IPS DF 6.9 (cell line): ENCODE results near the gene HM13.
A peak's percentile ranks its signal among the peaks of the same experiment; 100 is the strongest.
"Not testable (repeated sequence)": the region's sequence is repeated elsewhere in the genome, so short reads cannot be mapped to it uniquely, and the experiment has no call there.

Source experiments
- DNase-seq: peaks from one replicate; pipeline ENCODE4 v3.0.0-alpha.2; 2013; ENCODE audit warnings: low read depth, low spot score
- H3K27ac ChIP-seq: one replicate; pipeline ENCODE4 v1.5.1; 2013; ENCODE audit warnings: low read length, control low read depth
- H3K27me3 ChIP-seq: 2 replicates; pipeline ENCODE4 v1.6.1; 2013; ENCODE audit warnings: mild to moderate bottlenecking, low read length; ENCODE audit not compliant: control insufficient read depth, insufficient read depth
- H3K36me3 ChIP-seq: 2 replicates; pipeline ENCODE4 v1.6.1; 2013; ENCODE audit warnings: low read length; ENCODE audit not compliant: control insufficient read depth, insufficient read depth
- H3K4me1 ChIP-seq: 2 replicates; pipeline ENCODE4 v1.6.1; 2013; ENCODE audit warnings: low read length; ENCODE audit not compliant: control insufficient read depth, insufficient read depth
- H3K4me3 ChIP-seq: 2 replicates; pipeline ENCODE4 v1.5.1; 2013; ENCODE audit warnings: mild to moderate bottlenecking, low read length
- H3K9me3 ChIP-seq: 2 replicates; pipeline ENCODE4 v1.6.1; 2013; ENCODE audit warnings: low read length, inconsistent platforms; ENCODE audit not compliant: control insufficient read depth, insufficient read depth
- WGBS: extraction: QIAGEN DNeasy Blood & Tissue Kit; methylation state at CpG from one replicate; pipeline ENCODE4 v1.1.7; 2013; ENCODE audit warnings: mixed read lengths, missing lambda C conversion rate; ENCODE audit not compliant: insufficient read length, insufficient coverage; 5-methylcytosine and 5-hydroxymethylcytosine counted together

Gene HM13

DNA sequence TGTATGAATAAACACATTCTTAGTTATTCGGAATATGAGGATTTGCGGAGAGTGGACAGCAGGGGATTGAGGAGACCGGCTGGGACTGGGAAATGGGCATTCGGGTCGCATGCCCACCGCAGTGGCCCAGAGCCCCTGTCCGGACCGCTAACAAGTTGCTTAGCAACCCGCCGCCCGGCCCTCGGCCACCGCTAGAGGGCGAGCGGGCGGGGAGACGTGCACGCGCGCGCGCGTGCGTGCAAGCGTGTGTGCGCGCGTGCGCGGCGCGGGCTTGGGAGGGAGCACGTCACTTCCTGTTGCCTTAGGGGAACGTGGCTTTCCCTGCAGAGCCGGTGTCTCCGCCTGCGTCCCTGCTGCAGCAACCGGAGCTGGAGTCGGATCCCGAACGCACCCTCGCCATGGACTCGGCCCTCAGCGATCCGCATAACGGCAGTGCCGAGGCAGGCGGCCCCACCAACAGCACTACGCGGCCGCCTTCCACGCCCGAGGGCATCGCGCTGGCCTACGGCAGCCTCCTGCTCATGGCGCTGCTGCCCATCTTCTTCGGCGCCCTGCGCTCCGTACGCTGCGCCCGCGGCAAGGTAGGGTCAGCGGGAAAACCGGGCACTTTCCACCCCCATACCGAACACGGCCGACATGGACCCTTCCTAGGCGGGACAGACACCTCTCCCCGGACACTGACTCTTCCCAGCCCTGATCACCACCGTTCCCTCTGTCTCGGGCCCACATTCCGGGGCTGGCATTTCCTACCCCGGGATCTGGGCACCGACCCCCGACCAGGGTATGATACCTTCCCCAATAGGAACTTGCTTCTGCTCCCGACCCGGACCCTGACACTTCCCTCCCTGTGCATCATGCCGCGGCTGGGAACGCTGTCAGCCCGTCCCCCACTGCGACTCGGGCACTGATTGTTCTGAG, at the start of gene HM13:
HM13 (plus strand) TSS at position 289 of the 918 bp plus-strand sequence; CDS start at position 399, 110 bp downstream.
- no peaks in the 10 kb centered on the region for H3K27me3 ChIP-seq
- peak within 1 kb of the TSS; percentile 96 for H3K4me3 ChIP-seq
- H3K4me1 ChIP-seq = no peaks in the 10 kb centered on the region; the same call in 1 of the 2 replicates
- H3K9me3 ChIP-seq = no peaks in the 10 kb centered on the region
- peak; percentile 81 for DNase-seq
- no peaks in the 10 kb centered on the region for H3K36me3 ChIP-seq
- no peak within 1 kb of the TSS for H3K27ac ChIP-seq
- no CpG with 5 or more reads among the region's 86 CpGs for WGBS

- H3K27ac ChIP-seq, H3K27me3 ChIP-seq, H3K9me3 ChIP-seq, H3K4me1 ChIP-seq, DNase-seq, H3K36me3 ChIP-seq, H3K4me3 ChIP-seq: not testable (repeated sequence)
- WGBS = no CpG with 5 or more reads among the region's 33 CpGs
Observed at GRCh38 chr20:31470946-31471345, 43.3 kb upstream of the HM13 start.

GRCh38 chr20:31472395-31473330, 41.6 kb upstream of the HM13 start:
- Histone ChIP-seq H3K27ac (no peak overlapping the region), H3K9me3 (peaks cover 3% of the 10 kb centered on the region; the same call in 1 of the 2 replicates), H3K27me3 (no peaks in the 10 kb centered on the region), H3K36me3 (no peaks in the 10 kb centered on the region), H3K4me3 (no peak overlapping the region), H3K4me1 (no peaks in the 10 kb centered on the region)
- no CpG with 5 or more reads among the region's 8 CpGs for WGBS
- no peak for DNase-seq

- Histone ChIP-seq H3K9me3 (peaks cover 3% of the 10 kb centered on the region; the same call in 1 of the 2 replicates), H3K4me3 (no peak overlapping the region), H3K36me3 (no peaks in the 10 kb centered on the region), H3K27me3 (no peaks in the 10 kb centered on the region), H3K4me1 (no peaks in the 10 kb centered on the region), H3K27ac (no peak overlapping the region)
- no CpG with 5 or more reads among the region's 5 CpGs for WGBS
- DNase-seq = no peak
Observed at GRCh38 chr20:31473331-31474096, 40.7 kb upstream of the HM13 start.

GRCh38 chr20:31474097-31474436, 40.2 kb upstream of the HM13 start:
- Histone ChIP-seq H3K4me3 (no peak overlapping the region), H3K27ac (no peak overlapping the region), H3K36me3 (no peaks in the 10 kb centered on the region), H3K4me1 (no peaks in the 10 kb centered on the region), H3K9me3 (peaks cover 3% of the 10 kb centered on the region; the same call in 1 of the 2 replicates), H3K27me3 (no peaks in the 10 kb centered on the region)
- no CpG with 5 or more reads among the region's 2 CpGs for WGBS
- no peak for DNase-seq

DNA sequence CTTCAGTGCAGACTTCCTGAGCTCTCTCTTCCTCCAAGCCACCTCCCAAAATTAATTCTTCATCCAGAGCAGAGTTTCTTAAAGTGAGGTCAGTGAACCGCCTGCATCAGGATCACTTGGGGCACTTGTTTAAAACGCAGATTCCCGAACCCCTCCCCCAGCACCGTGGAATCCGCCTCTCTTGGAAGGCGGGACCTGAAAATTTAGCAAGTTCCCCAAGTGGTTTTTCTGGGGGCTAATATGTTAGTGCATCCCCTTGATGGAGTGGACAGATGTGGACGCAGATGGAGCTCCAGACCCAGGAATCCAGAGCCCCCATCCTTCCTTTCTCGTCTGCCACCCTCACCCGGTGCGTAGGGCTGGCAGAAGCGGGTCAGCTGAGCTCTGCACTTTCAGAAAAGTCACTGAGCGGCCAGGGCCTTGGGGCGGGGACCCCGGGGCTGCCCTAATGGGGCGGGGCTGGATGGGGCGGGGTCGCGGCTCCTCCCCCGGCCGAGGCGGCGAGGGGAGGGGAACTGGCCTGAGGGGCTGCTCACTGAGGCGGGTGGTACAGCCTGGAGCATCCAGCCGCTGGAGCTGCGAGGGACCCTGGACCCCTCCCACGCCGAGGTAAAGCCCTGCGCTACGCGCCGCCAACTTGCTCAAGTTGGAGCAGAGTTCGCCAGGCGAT, 39.3 kb upstream of the HM13 start, which contains the start of the genes DEFB124 and REM1:
DEFB124 (minus strand) TSS at position 370 of the 670 bp plus-strand sequence. CDS start 2,114 bp downstream, outside the sequence.
REM1 (plus strand) TSS at position 531 of the 670 bp plus-strand sequence. CDS start 1,158 bp downstream, outside the sequence.
- H3K9me3 ChIP-seq = peaks cover 3% of the 10 kb centered on the region; the same call in 1 of the 2 replicates
- no CpG with 5 or more reads among the region's 33 CpGs for WGBS
- no peak within 1 kb of the TSS for H3K27ac ChIP-seq
- H3K27me3 ChIP-seq = no peaks in the 10 kb centered on the region
- H3K36me3 ChIP-seq = no peaks in the 10 kb centered on the region
- H3K4me1 ChIP-seq = no peaks in the 10 kb centered on the region
- no peak within 1 kb of the TSS; the same call in 1 of the 2 replicates for H3K4me3 ChIP-seq
- DNase-seq = no peak

DNA sequence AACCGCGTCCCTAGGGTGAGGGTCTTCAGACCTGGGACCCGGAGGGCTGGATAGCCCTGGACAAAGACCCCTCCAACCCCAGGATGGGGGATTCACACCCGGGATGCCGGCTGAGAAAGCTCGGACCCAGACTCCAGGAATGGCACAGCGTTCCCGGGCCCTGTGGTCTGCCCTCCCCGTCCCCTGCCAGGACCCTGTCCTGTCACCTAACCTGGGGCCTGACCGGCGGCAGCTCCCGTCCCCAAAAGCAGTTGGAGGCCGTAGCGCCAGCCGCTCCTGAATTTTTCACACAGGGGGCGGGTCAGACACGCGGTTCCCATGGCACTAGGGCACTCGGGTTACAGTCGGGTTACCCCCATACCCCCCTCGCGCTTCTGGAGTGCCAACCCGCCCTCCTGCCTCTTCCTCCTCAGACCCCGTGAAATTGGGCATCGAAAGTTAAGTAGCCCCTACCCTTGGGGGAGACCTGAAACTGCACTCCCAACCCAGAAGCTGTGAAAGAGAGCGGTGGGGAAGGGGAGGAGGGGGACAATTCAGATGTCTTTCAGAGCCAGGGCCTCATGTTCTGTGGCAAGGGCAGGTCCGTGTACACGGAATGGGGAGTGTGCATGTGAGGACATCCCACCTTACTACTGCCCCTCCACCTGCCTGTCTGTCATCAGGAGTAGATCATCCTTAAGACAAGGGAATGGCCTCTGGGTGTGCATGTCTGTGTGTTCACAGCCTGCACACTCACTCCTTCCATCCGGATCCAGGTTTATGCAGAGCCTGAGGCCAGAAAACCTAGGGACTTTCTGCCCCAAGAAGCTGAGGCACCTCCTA, 38.6 kb upstream of the HM13 start:
- Histone ChIP-seq H3K27ac (no peak overlapping the region), H3K27me3 (no peaks in the 10 kb centered on the region), H3K4me1 (no peaks in the 10 kb centered on the region), H3K9me3 (peaks cover 3% of the 10 kb centered on the region; the same call in 1 of the 2 replicates), H3K36me3 (no peaks in the 10 kb centered on the region), H3K4me3 (no peak overlapping the region)
- WGBS = no CpG with 5 or more reads among the region's 29 CpGs
- no peak for DNase-seq

- no CpG with 5 or more reads among the region's 6 CpGs for whole genome bisulfite sequencing
- H3K9me3 ChIP-seq = peaks cover 3% of the 10 kb centered on the region; the same call in 1 of the 2 replicates
- DNase-seq = no peak
- no peaks in the 10 kb centered on the region for H3K36me3 ChIP-seq
- no peak overlapping the region for H3K27ac ChIP-seq
- no peaks in the 10 kb centered on the region for H3K4me1 ChIP-seq
- no peaks in the 10 kb centered on the region for H3K27me3 ChIP-seq
- no peak overlapping the region for H3K4me3 ChIP-seq
Observed at GRCh38 chr20:31476294-31476585, 38.0 kb upstream of the HM13 start.

DNA sequence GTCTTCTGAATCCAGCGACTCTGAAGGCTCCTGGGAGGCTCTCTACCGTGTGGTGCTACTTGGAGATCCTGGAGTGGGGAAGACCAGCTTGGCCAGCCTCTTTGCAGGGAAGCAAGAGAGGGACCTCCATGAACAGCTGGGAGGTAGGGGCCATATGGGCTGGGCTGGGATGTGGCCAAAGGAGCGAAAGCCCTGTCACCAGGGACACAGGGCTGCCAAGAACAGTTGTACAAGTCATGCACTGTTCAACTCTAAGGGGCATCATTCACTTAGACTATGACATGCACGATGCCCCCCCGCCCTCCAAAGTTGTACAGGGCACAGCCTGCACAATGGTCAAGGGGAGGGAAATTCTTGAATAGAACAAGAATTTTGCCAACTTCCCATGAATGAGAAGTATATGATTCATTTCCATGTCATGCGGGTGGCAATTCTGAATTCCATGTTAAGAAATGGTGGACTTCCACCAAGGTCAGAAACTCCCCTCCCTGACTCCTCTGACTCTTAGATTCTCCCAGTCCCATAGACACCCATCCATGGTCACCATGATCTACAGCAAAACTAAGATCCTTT, 37.5 kb upstream of the HM13 start:
- H3K4me3 ChIP-seq = no peak overlapping the region
- no peak overlapping the region for H3K27ac ChIP-seq
- H3K9me3 ChIP-seq = peaks cover 3% of the 10 kb centered on the region; the same call in 1 of the 2 replicates
- DNase-seq = no peak
- H3K36me3 ChIP-seq = no peaks in the 10 kb centered on the region
- H3K4me1 ChIP-seq = no peaks in the 10 kb centered on the region
- WGBS = no CpG with 5 or more reads among the region's 6 CpGs
- H3K27me3 ChIP-seq = no peaks in the 10 kb centered on the region
